GM15510 (cell line): ENCODE data around the gene C8A.

Experiments
- POLR2A ChIP-seq: IDR thresholded peaks from 3 replicates; pipeline ENCODE4 v1.6.1; 2011; ENCODE audit warnings: borderline replicate concordance; ENCODE audit not compliant: insufficient read length; ENCODE audit errors: extremely low read depth

The C8A gene

DNA sequence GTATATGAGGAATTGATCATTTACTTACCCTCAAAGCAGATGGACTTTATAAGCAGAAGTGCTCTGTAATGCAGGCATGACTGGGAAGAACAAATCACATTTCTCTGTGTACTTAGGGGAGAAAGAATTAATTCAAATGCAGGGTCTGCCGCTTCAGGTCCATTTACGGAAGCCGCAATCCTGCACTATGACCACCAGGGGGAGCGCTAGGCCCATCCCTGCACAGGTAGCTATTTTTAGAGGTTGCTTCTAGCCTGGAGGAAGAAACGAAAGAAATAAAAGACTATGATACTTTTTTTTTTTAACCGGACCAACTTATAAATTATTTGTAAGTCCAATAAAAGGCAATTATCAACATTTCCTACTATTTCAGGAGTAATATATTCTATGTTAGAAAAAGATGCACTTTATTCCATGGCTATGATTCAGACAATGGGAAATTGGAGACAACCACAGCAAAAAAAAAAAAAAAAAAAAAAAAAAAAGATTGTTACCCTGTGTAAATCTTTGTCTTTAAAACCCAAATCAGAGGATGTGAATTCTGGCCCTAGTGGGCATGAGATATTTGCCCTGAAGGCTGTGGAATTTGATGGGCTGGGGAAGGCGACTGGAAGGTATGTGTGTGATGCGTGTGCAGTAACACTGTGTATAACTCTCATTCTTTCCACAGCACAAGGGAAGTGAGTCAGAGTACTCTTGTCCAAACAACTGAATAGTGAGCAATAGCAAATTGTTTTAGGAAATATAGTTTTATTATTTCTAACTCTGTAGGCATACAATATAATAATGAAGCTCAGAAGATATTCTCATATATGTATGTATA, 22.5 kb upstream of the C8A start:
- TF ChIP-seq POLR2A: no peak

DNA sequence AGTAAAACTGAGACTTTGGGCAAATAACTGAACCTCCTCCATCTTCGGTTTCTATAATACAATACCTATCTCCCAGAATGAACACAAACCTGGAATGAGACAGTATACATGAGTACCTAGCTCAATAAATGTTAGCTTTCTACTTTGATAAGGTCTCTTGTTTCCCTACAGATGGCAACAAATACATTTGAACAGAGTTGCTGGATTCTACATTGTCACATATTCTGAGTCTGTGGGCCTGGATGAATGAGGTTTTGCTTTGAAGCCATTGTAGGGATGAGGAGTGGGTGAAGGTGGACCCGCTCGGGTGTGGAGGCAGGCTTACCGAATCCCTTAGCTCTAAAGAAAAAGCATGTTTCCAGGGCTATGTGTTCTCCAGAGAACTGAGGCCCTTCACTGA, 21.5 kb upstream of the C8A start:
- TF ChIP-seq POLR2A: no peak

DNA sequence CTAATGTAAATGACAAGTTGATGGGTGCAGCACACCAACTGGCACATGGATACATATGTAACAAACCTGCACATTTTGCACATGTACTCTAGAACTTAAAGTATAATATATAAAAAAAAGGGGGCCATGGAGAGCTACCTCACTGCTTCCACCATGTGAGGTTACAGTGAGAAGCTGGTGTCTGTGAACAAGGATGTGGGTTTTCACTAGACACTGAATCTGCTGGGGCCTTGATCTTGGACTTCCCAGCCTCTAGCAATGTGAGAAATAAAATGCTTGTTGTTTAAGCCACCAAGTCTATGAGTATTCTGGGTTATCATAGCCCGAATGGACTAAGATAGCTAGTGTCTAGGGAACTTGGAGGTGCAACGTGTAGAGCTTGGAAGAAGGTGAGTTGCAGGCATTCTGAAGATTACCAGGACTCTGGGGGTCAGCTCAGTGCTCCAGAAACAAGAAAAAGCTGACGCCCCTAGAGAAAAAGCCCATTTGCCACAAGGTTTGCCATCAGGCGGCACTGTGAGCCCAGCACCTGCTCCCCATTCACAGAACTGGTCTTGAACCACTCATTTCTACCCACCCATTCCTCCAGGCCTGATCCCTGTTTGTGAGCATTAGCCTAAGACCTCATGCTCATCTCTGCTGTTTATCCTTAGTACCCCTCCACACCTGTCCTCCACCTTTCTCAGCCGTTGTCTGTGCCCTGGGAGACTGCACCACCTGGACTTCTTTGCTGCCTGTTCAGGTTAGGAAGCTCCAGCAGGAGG, 20.3 kb upstream of the C8A start:
- no peak for TF ChIP-seq POLR2A

DNA sequence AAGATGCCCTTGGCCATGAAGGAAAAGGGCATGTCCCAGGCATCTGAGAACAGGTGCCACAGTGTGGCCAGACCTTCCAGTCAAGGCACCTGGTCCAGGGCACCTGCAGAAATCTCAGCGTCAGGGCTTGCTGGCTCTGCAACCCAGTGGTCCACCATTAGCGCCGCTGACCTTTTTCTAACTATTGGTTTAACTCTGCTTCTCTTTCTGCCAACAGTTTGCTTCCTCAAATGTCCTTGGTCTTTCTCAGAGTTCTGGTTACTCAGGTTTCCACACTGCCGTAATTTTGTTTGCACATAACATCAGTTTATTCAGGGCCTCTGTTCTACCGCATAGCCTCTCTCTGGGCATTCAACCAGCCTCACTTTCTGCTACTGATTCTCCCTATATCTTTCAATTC, 18.9 kb upstream of the C8A start:
- no peak for TF ChIP-seq POLR2A

DNA sequence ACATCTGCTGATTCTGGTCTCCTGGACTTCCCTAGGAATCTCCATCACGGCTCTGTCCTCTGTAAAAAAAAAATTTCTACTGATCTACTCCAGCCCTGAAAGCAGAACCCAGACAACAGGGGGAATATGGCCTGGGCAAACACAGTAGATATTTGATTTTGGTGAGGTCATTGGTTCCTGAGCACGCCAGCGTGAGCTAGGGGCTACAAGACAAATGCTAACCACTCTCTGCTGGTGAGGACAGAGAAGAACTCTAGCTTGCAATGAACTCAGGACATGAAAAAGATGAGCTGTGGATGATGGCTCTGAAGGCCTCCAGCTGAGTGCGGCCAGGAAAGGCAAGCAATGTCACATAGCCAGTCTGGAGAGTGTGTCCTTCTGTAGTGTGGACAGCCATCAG, 18.2 kb upstream of the C8A start:
- TF ChIP-seq POLR2A: no peak

DNA sequence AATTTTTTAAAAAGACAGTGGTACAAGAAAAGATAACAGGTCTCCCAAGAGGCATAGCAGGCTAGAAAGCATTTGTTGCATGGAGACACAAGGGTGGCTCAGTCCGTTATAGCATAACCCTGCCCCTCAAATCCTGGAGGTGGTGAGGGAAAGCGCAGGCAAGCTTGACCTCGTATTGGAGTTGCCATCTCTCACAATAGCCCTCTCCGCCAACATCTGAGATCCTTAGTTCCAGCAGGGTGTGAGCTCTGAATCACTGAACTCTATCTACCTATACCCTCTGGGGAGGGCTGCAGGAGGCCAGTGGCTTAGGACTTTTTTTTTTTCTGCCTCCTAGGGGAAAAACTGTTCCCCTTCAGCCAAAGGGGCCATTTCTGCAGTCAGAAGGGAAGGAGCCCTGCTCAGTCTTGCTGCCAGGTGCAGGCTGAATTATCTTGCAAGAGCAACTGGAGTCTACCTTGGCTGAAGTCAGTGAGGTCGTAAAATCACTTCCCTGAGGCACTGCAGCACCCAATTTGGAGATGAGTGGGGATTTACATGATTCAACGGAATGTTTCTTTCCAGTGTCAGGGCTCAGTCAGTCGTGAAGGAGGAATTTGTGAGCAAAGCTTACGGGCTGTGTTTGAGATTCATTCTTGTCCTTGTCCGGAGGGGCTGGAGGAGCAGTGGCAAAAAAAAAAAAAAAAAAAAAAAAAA, 17.2 kb upstream of the C8A start:
- no peak for TF ChIP-seq POLR2A

DNA sequence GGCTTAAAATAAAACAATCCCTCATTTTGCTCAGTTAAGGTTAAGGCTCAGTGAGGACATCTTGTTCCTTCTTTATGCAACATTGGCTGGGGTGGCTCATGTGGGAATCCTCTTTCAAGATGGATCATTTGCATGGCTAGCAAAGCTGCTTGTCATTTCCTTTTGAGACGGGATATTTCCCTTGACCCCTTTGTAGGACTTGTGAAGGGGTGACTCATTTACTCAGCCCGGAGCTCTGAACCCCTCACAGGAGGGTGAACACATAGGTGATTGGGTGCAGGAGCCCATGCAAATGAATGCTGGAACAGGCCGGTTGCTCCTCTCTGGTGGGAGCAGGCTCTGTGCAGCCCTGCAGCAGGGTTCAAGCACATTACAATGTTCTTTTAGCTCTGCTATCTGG, 15.8 kb upstream of the C8A start:
- TF ChIP-seq POLR2A: no peak

- no peak for TF ChIP-seq POLR2A
Observed at GRCh38 chr1:56843544-56843943, 11.1 kb upstream of the C8A start.

DNA sequence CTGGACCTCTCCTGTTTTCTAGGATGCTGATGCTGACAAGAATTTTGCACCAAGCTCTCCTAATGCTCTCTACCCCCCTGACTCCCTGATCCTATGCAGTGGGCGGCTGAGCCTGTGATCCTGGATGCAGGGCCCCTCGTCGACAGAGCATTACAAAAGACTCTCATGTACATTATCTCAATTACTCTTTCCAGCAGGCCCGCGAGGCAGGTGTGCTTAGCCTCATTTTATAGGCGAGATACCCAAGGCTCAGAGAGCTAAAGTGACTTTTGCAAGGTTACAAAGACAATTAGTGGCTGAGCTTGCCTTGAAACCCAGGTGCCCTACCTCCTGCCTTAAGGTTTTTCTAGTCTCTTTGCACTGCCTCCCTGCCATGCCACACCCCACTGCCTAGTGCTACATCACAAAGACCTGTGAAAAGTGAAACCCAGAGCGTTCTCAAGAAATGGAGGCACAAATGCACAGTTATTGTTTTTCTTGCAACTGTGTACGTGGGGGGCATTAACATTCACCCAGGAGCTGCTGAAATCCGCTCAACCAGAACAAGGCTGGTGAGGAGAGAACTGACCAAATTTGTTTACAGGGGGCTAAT, 10.0 kb upstream of the C8A start:
- TF ChIP-seq POLR2A: no peak

DNA sequence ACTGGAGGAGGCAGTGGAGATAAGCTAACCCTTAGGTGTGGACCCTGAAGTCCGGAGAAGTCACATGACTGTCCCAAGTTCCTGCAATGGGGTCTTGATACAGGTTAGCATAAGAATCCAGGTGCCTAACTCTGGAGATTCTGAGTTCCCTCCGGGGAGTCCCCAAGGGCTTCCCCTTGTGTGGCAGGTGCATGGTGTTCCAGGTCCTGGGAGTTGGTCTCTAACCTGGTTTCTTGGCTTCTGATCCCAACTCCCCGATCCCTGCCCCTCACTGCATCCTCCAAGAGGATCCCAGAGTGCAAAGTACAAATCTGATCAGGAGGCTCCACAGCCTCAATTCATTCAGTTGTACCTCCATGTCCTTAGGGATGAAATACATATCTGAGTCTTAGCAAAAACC, 9.3 kb upstream of the C8A start:
- no peak for TF ChIP-seq POLR2A

GRCh38 chr1:56849750-56850149, 4.8 kb upstream of the C8A start:
- TF ChIP-seq POLR2A: no peak

DNA sequence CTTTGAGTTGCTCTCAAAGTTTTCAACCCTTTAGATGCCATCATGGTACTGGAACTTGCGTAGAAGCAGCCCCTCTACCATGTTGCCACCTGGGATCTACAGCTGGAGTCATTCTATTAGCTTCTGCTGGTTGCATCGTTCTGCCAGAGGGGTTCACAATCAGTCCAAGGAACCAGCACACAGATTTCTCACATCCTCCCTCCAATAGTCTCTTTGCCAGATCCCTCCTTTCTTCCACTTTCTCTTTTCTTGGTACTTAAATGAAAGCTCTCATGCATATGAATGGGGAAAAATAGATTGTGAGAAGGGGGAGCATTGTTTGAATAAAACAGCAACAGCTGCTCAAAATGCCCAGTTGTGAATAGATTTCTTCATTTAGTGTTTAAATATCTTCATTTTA, 4.2 kb upstream of the C8A start:
- TF ChIP-seq POLR2A: no peak

DNA sequence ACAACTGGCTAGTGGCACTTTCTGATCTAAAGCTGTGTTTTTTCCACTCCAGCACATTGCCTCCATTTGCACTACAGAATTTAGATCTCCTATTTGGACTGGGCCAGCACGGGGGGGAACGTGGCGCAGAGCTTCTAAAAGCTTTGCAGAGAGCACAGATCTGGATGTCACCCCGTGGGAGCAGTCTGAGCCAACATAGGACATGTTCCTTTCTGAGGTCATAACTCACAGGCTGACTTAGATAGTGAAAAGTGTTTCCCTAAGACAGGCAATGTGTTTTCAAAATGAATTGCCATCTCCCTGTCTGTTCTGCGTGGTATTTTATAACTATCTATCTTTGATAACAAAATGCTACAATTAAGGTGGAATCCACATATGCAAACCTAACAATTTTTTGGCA, 3.7 kb upstream of the C8A start:
- no peak for TF ChIP-seq POLR2A

DNA sequence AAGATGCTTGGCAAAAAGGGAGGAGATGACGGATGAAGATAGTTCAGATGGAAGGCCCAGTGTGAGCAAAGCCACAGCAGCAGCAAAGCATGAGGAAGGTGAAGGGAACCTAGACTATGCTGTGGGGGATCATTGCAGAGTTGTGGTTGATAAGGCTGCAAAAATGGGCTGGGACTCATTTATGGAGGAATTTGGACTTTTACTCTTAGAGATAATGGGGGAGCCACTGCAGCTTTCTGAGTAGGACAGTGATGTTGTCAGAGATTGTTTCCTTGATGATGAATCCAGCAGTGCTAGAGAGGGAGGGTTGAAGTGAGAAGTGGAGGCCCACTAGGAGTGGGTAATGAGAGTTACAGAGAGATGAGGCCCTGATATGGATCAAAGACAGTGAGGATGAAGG, 2.1 kb upstream of the C8A start:
- TF ChIP-seq POLR2A: no peak

DNA sequence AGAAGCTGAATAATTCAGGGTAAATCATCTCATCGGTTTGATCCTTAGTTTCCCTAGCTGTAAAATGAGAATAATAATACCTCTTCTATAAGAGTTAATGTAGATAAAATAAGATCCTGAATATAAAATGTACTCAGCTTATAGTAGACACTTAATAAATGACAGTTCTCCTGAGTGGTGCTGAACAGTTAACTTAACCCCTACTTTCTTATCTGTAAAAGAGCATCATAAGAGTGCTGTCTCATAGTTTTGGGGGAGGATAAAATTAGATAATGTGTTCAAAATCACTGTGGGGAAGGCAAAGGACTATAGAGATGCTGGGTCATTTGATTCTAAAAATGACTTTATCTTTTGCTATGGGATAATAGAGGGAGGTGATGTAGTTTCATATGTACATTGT, 593 bp downstream of the C8A start:
- TF ChIP-seq POLR2A: no peak
